Esophagus muscularis mucosa (tissue), 4 donors: ENCODE data around the gene KRTAP4-7. TPM values are rescaled to one million over a fixed set of nuclear protein-coding genes. Genes with fewer than 3 reads are reported as not detected.
"Not testable (repeated sequence)": the region's sequence is repeated elsewhere in the genome, so short reads cannot be mapped to it uniquely, and the experiment has no call there.

Source experiments
- DNase-seq: peaks from one replicate; pipeline ENCODE4 v3.0.0-alpha.2; 2017; ENCODE audit errors: extremely low spot score
- H3K27ac ChIP-seq, 4 donors: fragments of 200-600 bp; sonication (generic); replicated peaks in 1 of 4; 1 replicate in 3 of 4; 2 replicates in 1 of 4; pipeline ENCODE4 v1.5.1; 2016 to 2019; ENCODE audit warnings: mild to moderate bottlenecking in 1 of 4
- H3K27me3 ChIP-seq, 4 donors: fragments of 200-600 bp; sonication (generic); one replicate each; pipeline versions ENCODE4 v1.5.1 to v1.6.0; 2016 to 2019
- H3K36me3 ChIP-seq, 4 donors: fragments of 200-600 bp; sonication (generic); one replicate each; pipeline ENCODE4 v1.5.1; 2016 to 2019
- H3K4me1 ChIP-seq, 4 donors: fragments of 200-600 bp; sonication (generic); one replicate each; pipeline ENCODE4 v1.5.1; 2016 to 2019
- H3K4me3 ChIP-seq, 4 donors: fragments of 200-600 bp; sonication (generic); 1 replicate in 2 of 4; 2 replicates in 2 of 4; pipeline ENCODE4 v1.5.1; 2016 to 2019; ENCODE audit warnings: mild to moderate bottlenecking in 4 of 4, moderate library complexity in 1 of 4
- H3K9me3 ChIP-seq, 4 donors: fragments of 200-600 bp; sonication (generic); 1 replicate in 3 of 4; 2 replicates in 1 of 4; pipeline ENCODE4 v1.5.1; 2016 to 2019
- EP300 ChIP-seq: sonication (generic); formaldehyde crosslinking; IDR thresholded peaks from one replicate; pipeline ENCODE4 v1.6.1; 2017; ENCODE audit warnings: antibody characterized with exemption
- POLR2A ChIP-seq: fragments of 450-650 bp; IDR thresholded peaks from one replicate; pipeline ENCODE4 v1.6.1; 2017; ENCODE audit warnings: antibody characterized with exemption, moderate library complexity, mild to moderate bottlenecking, low read depth
- POLR2AphosphoS5 ChIP-seq, 2 donors: sonication (generic); formaldehyde crosslinking; IDR thresholded peaks; one replicate each; pipeline ENCODE4 v1.6.1; 2017; ENCODE audit warnings: antibody characterized with exemption in 2 of 2
- WGBS: methylation state at CpG from one replicate; pipeline ENCODE4 v1.1.5; 2018; 5-methylcytosine and 5-hydroxymethylcytosine counted together
- intact Hi-C: fragments of 100-400 bp; cut with DNase I; formaldehyde crosslinking; loops from one replicate; pipeline ENCODE4 v1.15.1; 2023
- total RNA-seq, 4 donors: library from RNA; depleted of rRNA; stranded (reverse); fragments of >200 nt; gene quantifications; one replicate each; pipeline versions ENCODE4 v1.1.0 to v1.2.1, GENCODE V29; 2016
- TF ChIP-seq, protein P1 (sequence below), 3 experiments: fragments of 200-600 bp in 2 of 3; fragments of 450-650 bp in 1 of 3; sonication (generic) in 2 of 3; IDR thresholded peaks; one replicate each; pipeline ENCODE4 v1.5.1; 2017 to 2019; ENCODE audit warnings: antibody characterized with exemption in 3 of 3, mild to moderate bottlenecking in 2 of 3, moderate library complexity in 1 of 3

Gene KRTAP4-7
- total RNA-seq, 4 donors from 2014 or later = not detected

- Histone ChIP-seq H3K9me3 (no peaks in the 10 kb centered on the region), H3K4me1 (no peaks in the 10 kb centered on the region), H3K27me3 (peaks cover 0 to 5% (median 0%) of the 10 kb centered on the region in 4 donors), H3K27ac (no peak overlapping the region), H3K36me3 (no peaks in the 10 kb centered on the region), H3K4me3 (no peak overlapping the region)
- no peak for DNase-seq
- 89% methylated on average over 4 of the region's 4 CpGs for WGBS
- intact Hi-C loops = no loop called here
- TF ChIP-seq POLR2A = no peak
- no peak for TF ChIP-seq POLR2AphosphoS5 (IDR thresholded peaks at IDR 0.05)
- TF ChIP-seq, protein P1, sequence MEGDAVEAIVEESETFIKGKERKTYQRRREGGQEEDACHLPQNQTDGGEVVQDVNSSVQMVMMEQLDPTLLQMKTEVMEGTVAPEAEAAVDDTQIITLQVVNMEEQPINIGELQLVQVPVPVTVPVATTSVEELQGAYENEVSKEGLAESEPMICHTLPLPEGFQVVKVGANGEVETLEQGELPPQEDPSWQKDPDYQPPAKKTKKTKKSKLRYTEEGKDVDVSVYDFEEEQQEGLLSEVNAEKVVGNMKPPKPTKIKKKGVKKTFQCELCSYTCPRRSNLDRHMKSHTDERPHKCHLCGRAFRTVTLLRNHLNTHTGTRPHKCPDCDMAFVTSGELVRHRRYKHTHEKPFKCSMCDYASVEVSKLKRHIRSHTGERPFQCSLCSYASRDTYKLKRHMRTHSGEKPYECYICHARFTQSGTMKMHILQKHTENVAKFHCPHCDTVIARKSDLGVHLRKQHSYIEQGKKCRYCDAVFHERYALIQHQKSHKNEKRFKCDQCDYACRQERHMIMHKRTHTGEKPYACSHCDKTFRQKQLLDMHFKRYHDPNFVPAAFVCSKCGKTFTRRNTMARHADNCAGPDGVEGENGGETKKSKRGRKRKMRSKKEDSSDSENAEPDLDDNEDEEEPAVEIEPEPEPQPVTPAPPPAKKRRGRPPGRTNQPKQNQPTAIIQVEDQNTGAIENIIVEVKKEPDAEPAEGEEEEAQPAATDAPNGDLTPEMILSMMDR (IDR thresholded peaks at IDR 0.05) = no peak
- TF ChIP-seq EP300 = no peak
Observed at GRCh38 chr17:41063449-41063848, 20.5 kb upstream of the KRTAP4-7 start.

- TF ChIP-seq EP300 (no peak), POLR2A (no peak), POLR2AphosphoS5 (IDR thresholded peaks at IDR 0.05) (no peak)
- TF ChIP-seq, protein P1 (IDR thresholded peaks at IDR 0.05) = no peak
- H3K27me3 ChIP-seq = no peaks in the 10 kb centered on the region
- no peak overlapping the region for H3K27ac ChIP-seq
- no peak overlapping the region for H3K4me3 ChIP-seq
- intact Hi-C loops = no loop called here
- no peak for DNase-seq
- H3K36me3 ChIP-seq = no peaks in the 10 kb centered on the region
- no peaks in the 10 kb centered on the region for H3K9me3 ChIP-seq
- WGBS = 88% methylated on average over 1 of the region's 1 CpG
- no peaks in the 10 kb centered on the region for H3K4me1 ChIP-seq
Observed at GRCh38 chr17:41064301-41064700, 19.6 kb upstream of the KRTAP4-7 start.

GRCh38 chr17:41065016-41065689 is 18.8 kb upstream of the KRTAP4-7 start:
- H3K27ac ChIP-seq, H3K36me3 ChIP-seq, H3K4me3 ChIP-seq, H3K9me3 ChIP-seq, intact Hi-C loops, DNase-seq, H3K27me3 ChIP-seq, H3K4me1 ChIP-seq: not testable (repeated sequence)
- 76% methylated on average over 6 of the region's 16 CpGs for WGBS

DNA sequence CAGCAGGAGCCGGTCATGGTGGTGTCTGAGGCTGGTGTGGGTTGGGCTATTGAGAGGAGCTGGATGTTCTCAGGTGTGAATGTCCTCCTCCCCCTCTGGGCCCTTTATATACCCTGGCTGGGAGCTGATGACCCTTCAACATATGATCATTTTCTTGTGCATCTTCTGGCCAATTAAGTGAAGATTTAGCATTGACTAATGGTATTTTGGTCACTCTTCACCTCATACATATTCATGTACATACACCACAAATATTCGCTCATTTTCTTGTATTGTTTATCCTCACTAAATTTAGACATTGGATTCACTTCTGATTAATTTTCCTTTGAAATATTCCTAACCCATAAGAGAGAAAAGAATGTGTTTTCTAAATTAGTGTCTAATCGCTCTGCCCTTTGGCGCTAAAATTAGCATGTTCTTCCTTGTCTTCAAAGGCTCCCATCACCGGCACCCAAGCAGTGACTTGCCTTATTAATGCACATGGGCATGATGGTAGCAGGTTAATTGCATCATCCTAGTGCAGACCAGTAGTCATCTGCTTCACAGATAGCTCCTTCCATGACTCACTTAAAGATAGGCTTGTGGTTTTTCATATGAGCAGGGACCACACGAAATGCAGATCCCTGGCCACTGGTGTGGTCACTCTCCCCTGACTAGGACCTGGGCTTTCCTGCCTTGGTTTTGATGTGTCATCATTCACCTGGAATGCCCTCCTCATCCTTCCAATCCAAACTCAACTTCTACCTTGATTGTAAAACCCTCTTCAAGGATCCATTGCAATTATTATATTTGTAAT is 17.9 kb upstream of the KRTAP4-7 start, which contains the start of gene KRTAP2-4:
Gene KRTAP2-4, minus strand, starts transcription at position 51 of the 796 bp plus-strand sequence. Its CDS starts 34 bp downstream, at position 17.
- H3K27ac ChIP-seq = no peak within 1 kb of the TSS
- TF ChIP-seq, protein P1 (IDR thresholded peaks at IDR 0.05) = no peak
- TF ChIP-seq POLR2AphosphoS5 (IDR thresholded peaks at IDR 0.05) = no peak
- no peak for TF ChIP-seq EP300
- TF ChIP-seq POLR2A = no peak
- WGBS = 88% methylated on average over 5 of the region's 6 CpGs
- no peaks in the 10 kb centered on the region for H3K36me3 ChIP-seq
- H3K4me1 ChIP-seq = no peaks in the 10 kb centered on the region
- intact Hi-C loops = no loop called here
- H3K27me3 ChIP-seq = no peaks in the 10 kb centered on the region
- no peak for DNase-seq
- H3K4me3 ChIP-seq = no peak within 1 kb of the TSS
- H3K9me3 ChIP-seq = no peaks in the 10 kb centered on the region

DNA sequence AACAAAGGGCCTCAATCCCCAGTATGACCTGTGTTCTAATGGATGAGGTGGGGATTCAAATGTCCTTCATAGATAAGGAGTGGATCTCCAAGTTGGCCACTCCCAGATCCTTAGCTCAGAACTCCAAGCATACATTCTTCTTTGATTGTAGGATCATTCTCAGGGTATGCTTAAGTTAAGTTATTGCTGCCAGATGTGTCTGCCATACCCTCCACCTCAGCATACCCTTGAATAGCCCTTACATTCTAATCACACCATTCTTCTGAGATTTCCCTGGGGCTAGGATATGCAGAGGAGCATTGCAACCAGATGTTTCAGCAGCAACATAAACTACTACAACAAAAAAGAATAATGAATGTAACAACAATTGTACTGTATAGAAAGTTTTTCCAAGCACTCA is 16.7 kb upstream of the KRTAP4-7 start:
- TF ChIP-seq POLR2A = no peak
- TF ChIP-seq, protein P1 (IDR thresholded peaks at IDR 0.05) = no peak
- TF ChIP-seq POLR2AphosphoS5 (IDR thresholded peaks at IDR 0.05) = no peak
- no peak for TF ChIP-seq EP300
- H3K4me1 ChIP-seq = no peaks in the 10 kb centered on the region
- no peaks in the 10 kb centered on the region for H3K36me3 ChIP-seq
- no peaks in the 10 kb centered on the region for H3K27me3 ChIP-seq
- H3K4me3 ChIP-seq = no peak overlapping the region
- intact Hi-C loops = no loop called here
- no peak for DNase-seq
- H3K9me3 ChIP-seq = no peaks in the 10 kb centered on the region
- no peak overlapping the region for H3K27ac ChIP-seq
